Measurements from ENCODE around the gene RPS25. TPM values are rescaled to one million over a fixed set of nuclear protein-coding genes. Genes with fewer than 3 reads are reported as not detected.

Gene RPS25
- total and polyA plus RNA-seq, 9 of the 15 experiments (the other 6 are each of a cell fraction or from before 2014, with no cell fraction given), result 1,553 to 5,486 (median 2,471) TPM

DNA sequence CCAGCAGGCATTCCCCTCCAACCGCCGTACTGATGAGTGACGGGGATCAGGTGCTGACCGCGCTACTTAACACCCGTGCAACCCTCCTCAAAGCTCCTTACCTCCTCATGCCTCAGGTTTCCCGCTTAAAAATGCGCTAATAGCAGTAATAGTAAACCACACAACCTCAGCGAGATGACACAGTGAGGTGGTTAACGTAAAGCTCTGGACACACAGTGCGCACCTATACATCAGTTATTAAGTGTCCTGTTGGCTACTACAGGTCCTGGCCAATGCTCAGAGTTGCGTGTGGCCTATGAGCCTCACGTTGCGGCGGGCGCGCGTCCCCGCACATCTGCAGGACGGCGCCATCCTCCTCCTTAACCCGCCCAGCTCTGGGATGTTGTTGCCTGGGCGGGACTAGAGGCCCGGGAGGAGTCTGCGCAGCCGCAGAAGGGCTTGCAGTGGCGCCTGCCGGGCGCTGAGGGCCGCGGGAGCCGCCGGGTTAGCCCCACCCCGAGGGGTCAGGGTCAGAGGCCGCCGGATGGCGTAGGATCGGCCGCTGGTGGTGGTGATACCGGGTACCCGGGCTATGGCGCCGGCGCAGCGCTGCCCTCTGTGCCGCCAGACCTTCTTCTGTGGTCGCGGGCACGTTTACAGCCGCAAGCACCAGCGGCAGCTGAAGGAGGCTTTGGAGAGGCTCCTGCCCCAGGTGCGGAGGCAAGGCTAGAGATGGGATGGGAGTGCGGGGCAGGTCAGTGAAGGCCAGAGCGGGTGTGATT, 20.3 kb downstream of the RPS25 start, which contains the start of gene CENATAC (continued):
- TF ChIP-seq, protein P1, sequence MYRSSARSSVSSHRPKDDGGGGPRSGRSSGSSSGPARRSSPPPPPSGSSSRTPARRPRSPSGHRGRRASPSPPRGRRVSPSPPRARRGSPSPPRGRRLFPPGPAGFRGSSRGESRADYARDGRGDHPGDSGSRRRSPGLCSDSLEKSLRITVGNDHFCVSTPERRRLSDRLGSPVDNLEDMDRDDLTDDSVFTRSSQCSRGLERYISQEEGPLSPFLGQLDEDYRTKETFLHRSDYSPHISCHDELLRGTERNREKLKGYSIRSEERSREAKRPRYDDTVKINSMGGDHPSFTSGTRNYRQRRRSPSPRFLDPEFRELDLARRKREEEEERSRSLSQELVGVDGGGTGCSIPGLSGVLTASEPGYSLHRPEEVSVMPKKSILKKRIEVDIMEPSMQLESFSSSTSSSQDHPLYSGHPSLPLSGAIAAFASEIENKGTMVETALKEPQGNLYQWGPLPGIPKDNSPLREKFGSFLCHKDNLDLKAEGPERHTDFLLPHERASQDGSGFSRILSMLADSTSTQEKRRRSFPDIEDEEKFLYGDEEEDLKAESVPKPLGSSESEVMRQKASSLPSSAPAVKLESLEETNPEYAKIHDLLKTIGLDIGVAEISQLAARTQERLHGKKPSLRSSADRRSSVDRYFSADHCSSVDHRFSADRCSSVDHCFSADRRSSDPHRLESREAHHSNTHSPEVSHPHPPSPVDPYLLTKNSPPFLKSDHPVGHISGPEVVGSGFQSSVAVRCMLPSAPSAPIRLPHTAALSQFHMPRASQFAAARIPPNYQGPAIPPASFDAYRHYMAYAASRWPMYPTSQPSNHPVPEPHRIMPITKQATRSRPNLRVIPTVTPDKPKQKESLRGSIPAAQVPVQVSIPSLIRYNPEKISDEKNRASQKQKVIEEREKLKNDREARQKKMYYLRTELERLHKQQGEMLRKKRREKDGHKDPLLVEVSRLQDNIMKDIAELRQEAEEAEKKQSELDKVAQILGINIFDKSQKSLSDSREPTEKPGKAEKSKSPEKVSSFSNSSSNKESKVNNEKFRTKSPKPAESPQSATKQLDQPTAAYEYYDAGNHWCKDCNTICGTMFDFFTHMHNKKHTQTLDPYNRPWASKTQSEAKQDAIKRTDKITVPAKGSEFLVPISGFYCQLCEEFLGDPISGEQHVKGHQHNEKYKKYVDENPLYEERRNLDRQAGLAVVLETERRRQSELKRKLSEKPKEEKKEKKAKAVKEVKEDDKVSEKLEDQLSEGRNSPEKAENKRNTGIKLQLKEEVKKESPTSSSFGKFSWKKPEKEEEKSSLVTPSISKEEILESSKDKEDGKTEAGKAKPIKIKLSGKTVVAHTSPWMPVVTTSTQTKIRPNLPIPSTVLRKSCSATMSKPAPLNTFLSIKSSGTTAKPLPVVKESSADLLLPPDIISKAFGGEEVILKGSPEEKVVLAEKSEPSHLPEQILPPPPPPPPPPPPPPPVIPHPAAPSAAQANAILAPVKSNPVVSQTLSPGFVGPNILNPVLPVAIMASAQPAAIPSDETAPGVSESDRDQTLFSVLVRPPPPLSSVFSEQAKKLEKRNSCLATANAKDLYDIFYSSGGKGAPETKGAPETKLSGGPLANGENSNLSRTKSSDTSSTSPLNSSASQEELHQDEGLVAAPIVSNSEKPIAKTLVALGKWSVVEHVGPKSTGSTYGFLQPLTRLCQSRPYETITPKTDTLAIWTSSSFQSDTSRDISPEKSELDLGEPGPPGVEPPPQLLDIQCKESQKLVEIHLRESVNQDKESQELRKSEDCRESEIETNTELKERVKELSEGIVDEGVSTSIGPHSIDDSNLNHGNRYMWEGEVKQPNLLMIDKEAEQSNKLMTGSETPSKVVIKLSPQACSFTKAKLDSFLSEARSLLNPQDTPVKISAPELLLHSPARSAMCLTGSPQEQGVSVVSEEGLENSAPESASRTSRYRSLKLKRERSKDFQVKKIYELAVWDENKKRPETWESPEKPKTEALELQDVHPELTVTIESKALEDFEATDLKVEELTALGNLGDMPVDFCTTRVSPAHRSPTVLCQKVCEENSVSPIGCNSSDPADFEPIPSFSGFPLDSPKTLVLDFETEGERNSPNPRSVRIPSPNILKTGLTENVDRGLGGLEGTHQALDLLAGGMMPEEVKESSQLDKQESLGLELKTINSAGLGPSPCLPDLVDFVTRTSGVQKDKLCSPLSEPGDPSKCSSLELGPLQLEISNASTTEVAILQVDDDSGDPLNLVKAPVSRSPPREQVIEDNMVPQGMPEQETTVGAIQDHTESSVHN (IDR thresholded peaks at IDR 0.05; ENCODE audit: borderline replicate concordance in 1 of 2, low read depth in 1 of 2), result no peak
- no peak for TF ChIP-seq HDAC8 (tag; IDR thresholded peaks at IDR 0.05)
- no peak for TF ChIP-seq ZC3H4 (CRISPR knock-in tag; IDR thresholded peaks at IDR 0.05; ENCODE audit: borderline replicate concordance)
- TF ChIP-seq U2AF1 (optimal IDR thresholded peaks at IDR 0.05; ENCODE audit: low read depth, low read length), result no peak
- TF ChIP-seq, protein P2, sequence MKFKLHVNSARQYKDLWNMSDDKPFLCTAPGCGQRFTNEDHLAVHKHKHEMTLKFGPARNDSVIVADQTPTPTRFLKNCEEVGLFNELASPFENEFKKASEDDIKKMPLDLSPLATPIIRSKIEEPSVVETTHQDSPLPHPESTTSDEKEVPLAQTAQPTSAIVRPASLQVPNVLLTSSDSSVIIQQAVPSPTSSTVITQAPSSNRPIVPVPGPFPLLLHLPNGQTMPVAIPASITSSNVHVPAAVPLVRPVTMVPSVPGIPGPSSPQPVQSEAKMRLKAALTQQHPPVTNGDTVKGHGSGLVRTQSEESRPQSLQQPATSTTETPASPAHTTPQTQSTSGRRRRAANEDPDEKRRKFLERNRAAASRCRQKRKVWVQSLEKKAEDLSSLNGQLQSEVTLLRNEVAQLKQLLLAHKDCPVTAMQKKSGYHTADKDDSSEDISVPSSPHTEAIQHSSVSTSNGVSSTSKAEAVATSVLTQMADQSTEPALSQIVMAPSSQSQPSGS (CRISPR knock-in tag; IDR thresholded peaks at IDR 0.05), result no peak
- TF ChIP-seq SIX5 (IDR thresholded peaks at IDR 0.05; ENCODE audit: borderline replicate concordance in 1 of 2, insufficient read depth in 1 of 2, low read depth in 1 of 2, low read length in 2 of 2), result no peak
- TF ChIP-seq, protein P3, sequence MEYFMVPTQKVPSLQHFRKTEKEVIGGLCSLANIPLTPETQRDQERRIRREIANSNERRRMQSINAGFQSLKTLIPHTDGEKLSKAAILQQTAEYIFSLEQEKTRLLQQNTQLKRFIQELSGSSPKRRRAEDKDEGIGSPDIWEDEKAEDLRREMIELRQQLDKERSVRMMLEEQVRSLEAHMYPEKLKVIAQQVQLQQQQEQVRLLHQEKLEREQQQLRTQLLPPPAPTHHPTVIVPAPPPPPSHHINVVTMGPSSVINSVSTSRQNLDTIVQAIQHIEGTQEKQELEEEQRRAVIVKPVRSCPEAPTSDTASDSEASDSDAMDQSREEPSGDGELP (CRISPR knock-in tag; IDR thresholded peaks at IDR 0.05; ENCODE audit: borderline replicate concordance), result peak; percentile 84; the same call in 1 of the 2 replicates
- no peak for TF ChIP-seq ERF (CRISPR knock-in tag; IDR thresholded peaks at IDR 0.05)
- TF ChIP-seq TCFL5 (CRISPR knock-in tag; conservative IDR thresholded peaks at IDR 0.05), result no peak
- no peak for TF ChIP-seq ZNF778 (CRISPR knock-in tag; IDR thresholded peaks at IDR 0.05)
- TF ChIP-seq NFE2 (IDR thresholded peaks at IDR 0.05; ENCODE audit: low read depth), result no peak
- TF ChIP-seq BRCA1 (IDR thresholded peaks at IDR 0.05), result no peak
- no peak for TF ChIP-seq BRCA1 (CRISPR knock-in tag; IDR thresholded peaks at IDR 0.05)
- TF ChIP-seq U2AF2 (optimal IDR thresholded peaks at IDR 0.05; ENCODE audit: low read depth, low read length), result no peak
- TF ChIP-seq ESRRB (CRISPR knock-in tag; IDR thresholded peaks at IDR 0.05; ENCODE audit: borderline replicate concordance), result no peak

Data from K562 (cell line).